ENCODE results near the gene RNF212.

Gene RNF212

DNA sequence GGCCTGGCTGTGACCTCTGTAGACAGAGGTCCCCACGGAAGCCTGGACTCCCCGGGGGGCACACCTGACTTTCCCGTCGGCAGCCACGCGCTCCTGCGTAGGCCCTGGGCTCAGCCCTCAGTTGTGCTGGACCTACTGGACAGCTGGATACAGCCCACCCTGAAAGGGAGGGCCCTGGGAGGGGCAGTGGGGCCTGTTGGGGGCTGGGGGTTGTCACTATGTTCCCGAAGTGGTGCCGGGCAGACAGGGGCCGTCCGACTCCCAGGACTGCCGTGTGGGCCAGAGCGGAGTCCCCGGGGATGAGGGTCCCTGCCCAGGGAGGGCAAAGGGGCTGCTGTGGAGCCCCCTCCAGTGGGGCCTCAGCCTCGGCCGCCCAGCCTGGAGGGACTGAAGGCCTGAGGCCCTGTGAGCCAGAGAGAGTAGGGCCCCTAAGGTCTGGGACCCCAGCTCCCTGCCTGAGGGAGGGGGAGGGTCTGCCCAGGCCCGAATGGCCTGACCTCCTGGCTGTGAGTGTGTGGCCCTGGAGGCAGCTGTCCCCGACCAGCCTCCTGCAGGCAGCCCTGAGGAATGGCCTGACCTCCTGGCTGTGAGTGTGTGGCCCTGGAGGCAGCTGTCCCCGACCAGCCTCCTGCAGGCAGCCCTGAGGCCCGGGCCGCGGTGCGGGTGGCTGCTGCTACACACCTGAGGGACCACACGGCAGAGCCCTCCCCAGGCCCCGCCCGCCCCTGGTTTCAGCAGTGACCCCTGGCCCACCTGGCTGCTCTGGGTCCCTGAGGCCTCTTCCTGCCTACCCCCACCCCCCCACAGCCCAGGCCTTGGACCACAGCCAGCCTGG is 76.2 kb downstream of the RNF212 start:
- DNase-seq (ENCODE audit: low read depth in 2 of 2), result no peak

DNA sequence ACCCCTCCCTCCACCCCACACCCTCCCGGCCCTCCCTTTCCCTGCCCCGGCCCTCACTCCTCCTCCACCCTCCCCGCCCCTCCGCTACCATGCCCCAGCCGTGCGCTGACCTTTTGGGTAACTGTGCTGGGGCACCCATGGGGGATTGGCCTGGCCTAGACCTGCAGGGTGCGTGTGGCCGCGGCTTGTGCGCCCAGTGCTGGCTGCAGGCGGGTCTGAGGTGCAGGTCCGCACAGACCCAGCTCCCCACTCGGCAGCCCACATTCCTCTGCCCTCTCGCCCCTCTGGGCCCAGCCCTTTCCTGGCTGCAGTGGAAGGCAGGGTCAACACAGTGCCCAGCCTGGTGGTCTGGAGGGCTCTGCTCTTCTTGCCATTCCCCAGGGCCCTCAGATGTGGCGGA is 77.3 kb downstream of the RNF212 start:
- no peak for DNase-seq (ENCODE audit: low read depth in 2 of 2)

DNA sequence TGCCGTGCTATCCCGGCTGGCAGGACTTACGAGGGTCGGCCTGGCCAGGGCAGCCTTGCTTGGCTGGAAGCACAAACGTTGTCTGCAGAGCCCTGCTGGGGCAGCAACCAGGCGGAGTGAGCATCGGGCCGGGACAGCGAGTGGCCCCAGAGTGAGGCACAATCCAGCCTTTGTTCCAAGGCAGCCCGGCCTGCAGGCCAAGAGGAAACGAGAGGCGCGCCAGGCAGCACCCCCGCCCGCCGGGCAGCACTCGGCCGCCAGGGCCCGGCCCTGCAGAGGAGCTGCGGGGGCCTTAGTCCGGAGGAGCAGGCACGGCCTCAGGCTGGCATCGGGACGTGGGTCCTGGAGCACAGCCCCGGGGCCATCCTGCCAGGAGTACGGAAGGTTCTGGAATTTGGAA is 77.9 kb downstream of the RNF212 start:
- DNase-seq (ENCODE audit: low read depth in 2 of 2), result no peak

DNA sequence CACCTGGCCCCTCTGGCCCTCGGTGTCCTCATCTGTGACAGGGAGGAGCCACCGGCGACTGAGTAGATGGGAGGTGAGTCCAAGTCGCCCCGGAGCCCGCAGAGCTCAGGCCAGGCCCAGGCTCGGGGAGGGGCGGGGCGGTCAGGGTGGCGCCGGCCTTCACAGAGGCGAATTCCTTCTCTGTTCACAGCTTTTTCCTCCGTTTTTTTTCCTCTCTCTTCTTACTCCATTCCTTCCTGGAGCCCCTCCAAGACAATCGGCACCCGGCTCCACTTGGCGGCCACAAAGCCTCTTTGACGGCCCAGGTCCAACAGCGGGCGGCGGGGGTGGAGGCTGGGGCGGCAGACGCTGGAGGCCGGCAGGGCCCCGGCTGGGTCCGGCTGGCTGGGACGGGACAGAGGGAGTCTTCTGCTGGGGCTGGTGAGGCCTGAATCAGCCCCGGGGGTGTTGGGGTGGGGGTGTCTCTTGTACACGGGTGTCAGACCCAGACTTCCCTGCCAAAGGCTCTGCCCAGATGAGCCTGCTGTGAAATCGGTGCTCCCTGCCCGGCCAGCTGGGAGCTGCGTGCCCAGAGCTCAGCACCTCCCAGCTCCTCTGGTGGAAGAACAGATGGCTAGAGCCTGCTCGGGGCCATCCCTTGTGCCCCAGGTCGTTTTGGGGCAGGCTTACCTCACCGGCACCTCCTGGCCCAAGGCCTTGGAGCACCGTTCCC is 79.4 kb downstream of the RNF212 start:
- DNase-seq (ENCODE audit: low read depth in 2 of 2), result no peak

DNA sequence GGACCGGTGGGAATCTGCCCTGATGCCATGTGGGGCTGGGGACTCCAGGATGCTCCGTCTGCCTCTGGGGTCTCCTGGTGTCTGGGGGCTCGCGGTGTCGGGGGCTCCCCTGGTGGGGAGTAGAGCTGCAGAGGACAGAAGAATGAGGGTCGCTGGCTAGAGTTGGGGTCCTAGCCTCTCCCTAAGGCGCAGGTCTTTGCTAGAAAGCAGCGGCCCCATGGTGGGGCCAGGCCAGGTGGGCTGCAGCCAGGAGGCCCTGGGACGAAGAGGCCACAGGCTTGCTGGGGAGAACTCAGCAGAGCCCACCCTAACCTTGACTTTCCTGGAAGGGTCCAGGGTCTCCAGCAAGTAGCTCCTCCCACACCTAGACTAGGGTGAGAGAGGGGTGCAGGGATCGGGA is 80.5 kb downstream of the RNF212 start:
- DNase-seq (ENCODE audit: low read depth in 2 of 2), result no peak

DNA sequence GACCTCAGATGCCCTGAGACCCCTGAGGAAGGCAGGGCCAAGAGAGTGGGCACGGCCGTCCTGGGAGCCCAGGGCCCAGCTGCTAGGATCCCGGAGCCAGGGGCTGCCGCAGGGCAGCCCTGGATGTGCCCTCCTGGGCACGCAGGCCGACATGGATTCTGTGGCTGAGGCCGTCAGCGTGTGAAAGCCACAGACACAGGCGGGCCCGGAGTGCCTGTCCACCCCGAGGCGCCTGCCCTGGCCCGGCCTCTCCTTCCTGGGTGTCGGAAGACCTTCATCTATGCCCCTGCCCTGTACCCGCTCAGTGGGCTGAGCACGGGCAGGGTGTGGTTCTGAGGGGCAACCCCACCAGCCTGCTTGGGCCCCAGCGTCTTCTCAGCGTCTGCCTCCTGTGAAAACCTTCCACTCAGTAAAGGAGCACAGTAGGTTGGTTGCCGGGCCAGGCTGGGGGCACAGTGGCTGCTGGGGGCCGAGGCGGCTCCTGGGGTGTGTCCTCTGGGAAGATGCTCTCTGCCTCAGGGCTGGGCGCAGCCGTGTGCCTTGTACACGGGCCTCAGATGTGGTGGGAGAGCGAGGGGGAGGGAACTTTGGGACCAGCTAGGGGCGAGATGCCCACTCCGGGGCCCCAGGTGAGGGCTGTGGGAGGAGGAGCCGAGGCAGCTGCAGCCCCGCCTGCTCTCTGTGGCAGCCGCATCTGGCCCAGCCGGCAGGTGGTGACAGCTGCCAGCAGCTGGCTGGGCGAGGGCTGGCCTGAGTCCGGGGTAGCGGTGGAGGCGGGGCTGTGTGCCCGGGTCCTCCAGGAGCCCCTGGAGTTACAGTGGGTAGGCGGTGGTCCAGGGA is 81.2 kb downstream of the RNF212 start:
- no peak for DNase-seq (ENCODE audit: low read depth in 2 of 2)

DNA sequence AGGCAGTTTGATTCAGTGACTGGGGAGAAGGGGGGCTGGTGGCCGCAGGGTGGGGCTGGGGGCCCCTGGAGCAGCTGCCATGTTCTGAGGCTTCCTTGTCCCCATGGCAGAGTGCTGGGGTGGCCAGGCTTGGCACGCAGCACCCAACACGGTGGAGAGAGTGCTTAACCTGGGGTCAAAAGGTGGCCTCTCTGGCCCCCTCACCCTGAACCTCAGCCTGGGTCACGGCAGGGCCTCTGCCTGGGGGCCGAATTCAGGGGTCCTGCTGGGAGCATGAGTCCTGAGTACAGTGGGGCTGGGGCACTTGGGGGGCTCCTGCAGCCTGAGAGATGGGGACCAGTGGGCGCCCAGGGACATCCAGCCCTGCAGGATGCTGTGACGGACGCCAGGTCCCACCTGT is 82.0 kb downstream of the RNF212 start:
- no peak for DNase-seq (ENCODE audit: low read depth in 2 of 2)

DNA sequence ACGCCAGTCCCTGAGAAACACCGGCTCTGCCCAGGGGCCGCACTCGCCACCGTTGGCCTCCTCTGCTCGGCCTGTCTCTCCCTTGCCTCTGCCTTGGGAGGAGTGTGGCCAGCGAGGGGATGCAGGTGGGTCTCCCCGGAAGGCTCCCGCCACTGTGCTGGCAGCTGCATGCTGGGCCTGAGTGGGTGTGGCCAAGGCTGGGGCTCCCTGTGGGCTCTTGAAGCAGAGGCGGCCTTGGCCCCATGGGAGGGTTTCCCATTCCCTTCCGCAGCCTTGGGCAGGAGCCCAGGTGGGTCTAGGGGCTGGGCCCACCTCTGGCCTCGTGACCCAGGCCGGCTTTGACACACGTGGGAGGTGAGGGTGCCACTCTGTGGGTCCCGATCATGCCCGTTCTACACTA is 82.8 kb downstream of the RNF212 start:
- no peak for DNase-seq (ENCODE audit: low read depth in 2 of 2)

DNA sequence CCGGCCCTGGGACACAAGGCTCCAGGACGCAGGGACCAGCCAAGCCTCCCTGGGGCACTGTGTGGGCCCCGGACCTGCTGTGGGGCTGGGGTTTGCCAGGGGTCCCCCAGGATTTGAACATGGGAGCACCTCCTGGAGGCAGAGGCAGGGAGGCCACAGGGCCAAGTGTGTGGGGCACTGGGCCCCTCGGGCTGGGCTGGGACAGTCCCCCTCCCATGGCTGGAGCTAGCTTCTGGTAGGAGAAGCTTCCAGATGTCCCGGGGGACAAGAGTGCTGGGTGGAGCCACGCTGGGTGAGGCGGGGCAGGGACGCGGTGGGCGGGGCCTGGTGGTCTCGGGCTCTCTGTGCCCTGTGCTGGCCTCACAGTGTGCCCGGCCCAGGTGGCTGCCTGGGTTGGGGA is 83.3 kb downstream of the RNF212 start:
- no peak for DNase-seq (ENCODE audit: low read depth in 2 of 2)

DNA sequence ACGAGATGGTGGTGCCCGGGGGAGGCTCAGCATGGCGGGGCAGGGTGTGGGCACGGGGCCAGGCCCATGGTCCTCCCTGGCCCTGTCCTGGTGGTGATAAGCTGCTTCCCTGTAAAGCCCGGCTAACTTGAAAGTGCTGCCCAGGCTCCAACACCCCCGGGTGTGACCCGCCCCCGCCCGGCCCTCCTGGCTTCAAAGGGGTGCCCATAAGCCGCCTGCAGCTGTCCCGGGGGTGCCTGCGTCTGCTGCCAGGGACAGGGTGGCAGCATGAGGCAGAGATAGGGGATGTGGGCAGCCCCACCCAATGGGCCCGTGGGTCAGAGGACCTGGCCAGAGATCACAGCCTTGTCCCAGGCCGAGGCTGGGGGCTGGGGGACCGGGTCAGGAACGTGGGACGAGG is 83.8 kb downstream of the RNF212 start:
- no peak for DNase-seq (ENCODE audit: low read depth in 2 of 2)

DNA sequence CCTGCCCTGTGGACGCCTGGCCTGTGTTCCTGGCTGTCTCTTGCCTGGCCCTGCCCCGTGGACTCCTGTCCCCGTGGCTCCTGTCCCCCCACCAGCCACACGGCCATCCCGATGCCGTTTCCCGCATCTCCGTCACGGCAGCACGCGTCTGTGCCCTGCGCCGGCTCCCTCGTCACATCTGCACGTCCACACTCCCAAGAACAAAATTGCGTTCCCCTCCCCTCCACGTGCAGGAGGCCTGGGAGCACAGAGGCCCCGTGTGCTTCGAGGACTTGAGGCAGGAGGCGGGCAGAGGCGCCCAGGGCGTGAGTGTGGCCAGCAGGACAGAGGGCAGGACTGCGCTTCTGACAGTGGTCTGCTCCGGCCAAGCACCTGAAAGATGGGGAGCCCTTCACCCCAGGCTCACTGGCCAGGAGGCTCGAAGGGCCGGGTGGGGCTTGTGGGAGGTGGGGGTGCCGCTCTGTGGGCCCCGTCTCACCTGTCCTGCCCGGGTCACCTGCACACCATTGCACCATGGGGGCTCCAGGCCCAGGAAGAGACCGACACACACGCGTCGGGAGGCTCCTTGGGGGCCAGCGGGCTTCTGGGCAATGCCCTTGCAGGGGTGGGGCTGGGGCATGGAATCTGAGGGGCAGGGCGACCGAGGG is 84.7 kb downstream of the RNF212 start:
- no peak for DNase-seq (ENCODE audit: low read depth in 2 of 2)

DNA sequence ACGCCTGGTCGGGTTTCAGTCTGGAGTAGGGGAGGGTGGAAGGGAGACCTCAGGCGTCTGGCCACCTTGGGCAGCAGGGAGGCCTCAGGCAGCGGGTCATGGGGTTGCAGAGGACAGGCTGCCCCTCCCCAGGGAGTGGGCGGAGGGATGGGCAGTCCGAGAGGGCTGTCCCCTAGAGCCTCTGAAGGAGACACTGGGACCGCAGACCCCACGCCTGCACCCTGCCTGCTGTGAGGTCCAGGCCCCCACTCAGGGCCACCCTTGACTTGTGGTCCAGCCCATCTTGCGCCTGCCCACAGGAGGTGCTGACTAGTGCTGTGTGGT is 85.5 kb downstream of the RNF212 start:
- no peak for DNase-seq (ENCODE audit: low read depth in 2 of 2)

DNA sequence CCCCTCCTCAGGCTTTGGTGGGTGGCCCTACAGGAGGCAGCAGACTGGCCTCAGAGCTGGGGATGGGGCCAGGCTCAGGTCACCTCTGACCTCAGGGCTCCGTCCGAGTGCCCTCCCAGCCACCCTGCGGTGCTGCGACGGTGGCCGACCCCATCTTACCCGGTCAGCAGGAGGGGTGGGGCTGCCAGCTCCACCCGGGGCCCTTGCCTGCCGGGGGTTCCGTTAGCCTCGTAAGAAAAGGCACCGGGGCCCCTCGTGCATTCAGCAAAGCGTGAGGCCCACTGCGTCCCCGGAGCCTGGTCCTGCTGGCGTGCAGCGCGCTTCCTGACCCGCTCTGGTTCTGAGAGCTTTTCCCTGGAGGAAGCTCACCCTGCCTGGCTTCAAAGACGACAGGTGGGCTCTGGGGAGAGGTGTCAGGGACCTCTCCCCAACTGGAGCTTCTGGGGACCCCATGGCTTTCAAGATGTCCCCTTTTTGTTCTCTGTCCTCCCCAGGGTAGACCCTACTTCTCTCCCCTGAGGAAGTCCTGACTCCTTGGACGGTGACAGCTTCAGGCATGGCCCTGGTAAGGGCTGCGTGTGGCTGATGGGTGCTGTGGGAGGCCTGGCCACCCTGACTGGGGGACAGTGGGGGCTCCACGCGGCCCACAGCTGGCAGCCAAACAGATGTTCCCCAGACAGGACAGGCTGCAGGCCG is 86.0 kb downstream of the RNF212 start:
- no peak for DNase-seq (ENCODE audit: low read depth in 2 of 2)

DNA sequence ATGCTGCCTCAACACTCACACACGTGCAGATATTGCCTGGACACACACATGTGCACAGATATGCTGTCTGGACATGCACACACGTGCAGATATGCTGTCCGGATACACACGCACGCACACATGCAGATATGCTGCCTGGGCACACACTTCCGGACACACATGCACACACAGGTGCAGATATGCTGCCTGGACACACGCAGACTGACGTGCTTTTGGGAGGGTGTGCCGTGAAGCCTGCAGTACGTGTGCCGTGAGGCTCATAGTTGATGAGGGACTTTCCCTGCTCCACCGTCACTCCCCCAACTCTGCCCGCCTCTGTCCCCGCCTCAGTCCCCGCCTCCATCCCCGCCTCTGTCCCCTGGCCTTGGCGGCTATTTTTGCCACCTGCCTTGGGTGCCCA is 87.2 kb downstream of the RNF212 start:
- no peak for DNase-seq (ENCODE audit: low read depth in 2 of 2)

DNA sequence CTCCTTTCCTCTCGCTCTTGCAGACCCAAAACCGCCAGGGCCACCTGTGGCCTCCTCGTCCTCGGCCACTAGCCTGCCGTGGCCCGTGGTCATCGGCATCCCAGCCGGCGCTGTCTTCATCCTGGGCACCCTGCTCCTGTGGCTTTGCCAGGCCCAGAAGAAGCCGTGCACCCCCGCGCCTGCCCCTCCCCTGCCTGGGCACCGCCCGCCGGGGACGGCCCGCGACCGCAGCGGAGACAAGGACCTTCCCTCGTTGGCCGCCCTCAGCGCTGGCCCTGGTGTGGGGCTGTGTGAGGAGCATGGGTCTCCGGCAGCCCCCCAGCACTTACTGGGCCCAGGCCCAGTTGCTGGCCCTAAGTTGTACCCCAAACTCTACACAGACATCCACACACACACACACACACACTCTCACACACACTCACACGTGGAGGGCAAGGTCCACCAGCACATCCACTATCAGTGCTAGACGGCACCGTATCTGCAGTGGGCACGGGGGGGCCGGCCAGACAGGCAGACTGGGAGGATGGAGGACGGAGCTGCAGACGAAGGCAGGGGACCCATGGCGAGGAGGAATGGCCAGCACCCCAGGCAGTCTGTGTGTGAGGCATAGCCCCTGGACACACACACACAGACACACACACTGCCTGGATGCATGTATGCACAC is 88.3 kb downstream of the RNF212 start:
- no peak for DNase-seq (ENCODE audit: low read depth in 2 of 2)

DNA sequence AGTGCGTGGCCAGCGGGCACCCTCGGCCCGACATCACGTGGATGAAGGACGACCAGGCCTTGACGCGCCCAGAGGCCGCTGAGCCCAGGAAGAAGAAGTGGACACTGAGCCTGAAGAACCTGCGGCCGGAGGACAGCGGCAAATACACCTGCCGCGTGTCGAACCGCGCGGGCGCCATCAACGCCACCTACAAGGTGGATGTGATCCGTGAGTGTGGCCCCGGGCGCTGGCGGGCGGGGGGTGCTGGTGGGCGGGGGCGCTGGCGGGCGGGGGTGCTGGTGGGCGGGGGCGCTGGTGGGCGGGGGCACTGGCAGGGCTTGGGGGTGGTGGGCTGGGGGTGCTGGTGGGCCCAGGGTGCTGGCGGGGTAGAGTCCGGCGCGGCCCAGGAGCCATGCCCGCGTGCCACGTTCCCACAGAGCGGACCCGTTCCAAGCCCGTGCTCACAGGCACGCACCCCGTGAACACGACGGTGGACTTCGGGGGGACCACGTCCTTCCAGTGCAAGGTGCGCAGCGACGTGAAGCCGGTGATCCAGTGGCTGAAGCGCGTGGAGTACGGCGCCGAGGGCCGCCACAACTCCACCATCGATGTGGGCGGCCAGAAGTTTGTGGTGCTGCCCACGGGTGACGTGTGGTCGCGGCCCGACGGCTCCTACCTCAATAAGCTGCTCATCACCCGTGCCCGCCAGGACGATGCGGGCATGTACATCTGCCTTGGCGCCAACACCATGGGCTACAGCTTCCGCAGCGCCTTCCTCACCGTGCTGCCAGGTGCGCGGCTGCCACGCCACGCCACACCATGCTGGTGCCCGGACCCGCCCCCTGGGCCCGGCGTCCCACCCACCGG is 89.2 kb downstream of the RNF212 start:
- DNase-seq (ENCODE audit: low read depth in 2 of 2), result no peak

DNA sequence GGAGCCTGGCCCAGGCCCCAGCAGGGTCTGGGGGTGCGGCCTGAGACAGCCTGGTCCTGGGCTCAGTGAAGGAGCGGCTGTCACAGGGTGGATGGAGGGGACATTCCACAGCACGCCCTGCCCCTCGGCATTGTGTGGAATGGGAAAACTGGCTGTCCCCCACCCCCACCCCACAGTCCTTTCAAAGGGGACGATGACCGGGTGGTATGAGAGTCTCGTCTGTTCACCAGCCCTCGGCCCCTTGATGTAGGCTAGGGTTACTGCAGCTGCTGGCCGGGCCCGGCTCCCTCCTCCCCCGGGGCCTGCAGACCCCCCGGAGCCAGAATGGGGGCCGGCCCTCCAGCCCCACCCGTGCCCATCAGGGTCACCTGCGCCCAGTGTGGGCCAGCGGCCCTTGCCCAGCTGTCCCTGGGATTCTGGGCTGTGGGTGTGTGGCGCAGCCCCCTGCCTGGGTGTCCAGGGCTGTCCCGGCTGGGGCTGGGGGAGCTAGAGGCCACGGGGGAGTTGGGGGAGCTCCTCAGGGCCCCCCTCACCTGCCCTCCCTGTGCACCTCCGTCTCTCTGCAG is 90.2 kb downstream of the RNF212 start:
- DNase-seq (ENCODE audit: low read depth in 2 of 2), result no peak

DNA sequence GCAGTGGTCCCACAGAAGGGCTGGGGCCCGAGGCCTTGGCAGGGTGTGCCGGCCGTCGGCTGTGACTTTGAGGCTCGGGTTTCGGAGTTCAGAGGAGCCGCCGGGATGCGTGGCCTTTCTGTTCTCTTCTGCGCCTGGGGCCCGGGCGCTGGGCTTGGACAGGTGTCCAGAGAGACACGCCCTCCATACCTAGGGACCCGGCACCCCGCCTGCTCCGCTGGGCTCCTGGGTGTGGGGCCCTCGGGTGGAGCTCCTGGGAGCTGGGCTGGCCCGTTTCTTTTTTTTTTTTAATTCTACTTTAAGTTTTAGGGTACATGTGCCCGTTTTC is 90.7 kb downstream of the RNF212 start:
- no peak for DNase-seq (ENCODE audit: low read depth in 2 of 2)

DNA sequence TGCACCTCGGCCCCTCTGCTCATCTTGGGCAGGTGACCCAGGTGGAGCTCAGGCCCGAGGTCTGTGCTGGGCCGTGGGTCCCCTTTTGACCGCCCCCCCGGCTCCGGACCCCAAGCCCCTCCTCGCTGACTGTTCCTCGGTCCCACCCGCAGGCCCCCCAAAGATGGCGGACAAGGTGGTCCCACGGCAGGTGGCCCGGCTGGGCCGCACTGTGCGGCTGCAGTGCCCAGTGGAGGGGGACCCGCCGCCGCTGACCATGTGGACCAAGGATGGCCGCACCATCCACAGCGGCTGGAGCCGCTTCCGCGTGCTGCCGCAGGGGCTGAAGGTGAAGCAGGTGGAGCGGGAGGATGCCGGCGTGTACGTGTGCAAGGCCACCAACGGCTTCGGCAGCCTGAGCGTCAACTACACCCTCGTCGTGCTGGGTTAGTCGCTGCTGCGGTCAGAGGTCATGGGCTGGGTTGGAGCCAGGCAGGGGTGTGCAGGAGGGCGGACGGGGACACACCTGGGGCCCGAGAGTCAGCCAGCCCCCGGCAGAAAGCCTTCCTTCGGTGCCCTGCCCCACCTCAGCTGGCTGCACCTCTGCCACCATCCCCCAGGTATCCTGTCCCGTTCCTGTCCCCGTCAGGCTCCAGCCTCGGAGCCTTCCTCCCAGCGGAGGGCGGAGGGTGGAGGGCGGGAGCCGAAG is 91.2 kb downstream of the RNF212 start:
- DNase-seq (ENCODE audit: low read depth in 2 of 2), result no peak

All from stimulated activated CD8-positive, alpha-beta memory T cell treated with anti-CD3 and anti-CD28 coated beads, Interleukin-7, amount 100 ng/mL, for 1 hour (primary cell).